HL-60/S4 treated with retinoic acid at 250 ng/mL for 4 days and 3 days (cell line): ENCODE measurements around the gene HOMER3.

Source experiments
- in situ Hi-C: fragments of 300-500 bp; cut with MboI; formaldehyde crosslinking; loops from 2 replicates; pipeline ENCODE4 v1.7.0; 2022; ENCODE audit warnings: low sequenced_read_pairs

The HOMER3 gene

GRCh38 chr19:18883526-18884304 lies 57.3 kb downstream of the HOMER3 start:
- in situ Hi-C loops, result no loop called here

GRCh38 chr19:18881491-18881890 lies 59.5 kb downstream of the HOMER3 start:
- in situ Hi-C loops, result no loop called here

- in situ Hi-C loops, result no loop called here
These were observed 61.2 kb downstream of the HOMER3 start for GRCh38 chr19:18879579-18880373.
